Measurements from ENCODE around the gene GSTM5.
"Not testable (repeated sequence)": the region's sequence is repeated elsewhere in the genome, so short reads cannot be mapped to it uniquely, and the experiment has no call there.

GRCh38 chr1:109748311-109748710, 36.3 kb downstream of the GSTM5 start:
- not testable (repeated sequence) for TF ChIP-seq POLR2A, CTCF (IDR thresholded peaks at IDR 0.05)

Measured in testis (tissue), 2 donors.